ENCODE data around the gene SVIL. TPM values are rescaled to one million over a fixed set of nuclear protein-coding genes. Genes with fewer than 3 reads are reported as not detected.

SVIL gene
- polyA plus RNA-seq, 1 experiment, result 5.7 TPM

DNA sequence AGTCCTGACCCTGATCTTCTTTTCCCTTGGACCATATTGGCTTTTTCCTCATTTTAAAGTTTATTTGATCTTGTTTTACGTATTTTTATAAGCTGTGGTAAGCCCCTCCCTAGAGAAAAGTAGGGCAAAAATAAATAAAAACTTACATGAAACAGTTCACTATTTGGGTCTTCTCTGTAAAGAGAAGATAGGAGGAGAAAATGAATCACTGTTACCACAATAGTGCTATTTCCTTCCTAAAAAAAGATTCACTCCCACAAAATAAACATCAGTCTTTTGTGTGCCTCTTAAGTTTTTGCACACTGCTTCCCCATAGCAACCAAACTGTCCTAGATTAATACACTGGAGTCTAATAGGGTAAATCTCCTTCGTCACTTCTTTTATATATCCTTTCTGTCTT is 1.4 kb upstream of the SVIL start:
- ChIA-PET CTCF (no interaction called here), POLR2A (no interaction called here)
- TF ChIP-seq, protein P1, sequence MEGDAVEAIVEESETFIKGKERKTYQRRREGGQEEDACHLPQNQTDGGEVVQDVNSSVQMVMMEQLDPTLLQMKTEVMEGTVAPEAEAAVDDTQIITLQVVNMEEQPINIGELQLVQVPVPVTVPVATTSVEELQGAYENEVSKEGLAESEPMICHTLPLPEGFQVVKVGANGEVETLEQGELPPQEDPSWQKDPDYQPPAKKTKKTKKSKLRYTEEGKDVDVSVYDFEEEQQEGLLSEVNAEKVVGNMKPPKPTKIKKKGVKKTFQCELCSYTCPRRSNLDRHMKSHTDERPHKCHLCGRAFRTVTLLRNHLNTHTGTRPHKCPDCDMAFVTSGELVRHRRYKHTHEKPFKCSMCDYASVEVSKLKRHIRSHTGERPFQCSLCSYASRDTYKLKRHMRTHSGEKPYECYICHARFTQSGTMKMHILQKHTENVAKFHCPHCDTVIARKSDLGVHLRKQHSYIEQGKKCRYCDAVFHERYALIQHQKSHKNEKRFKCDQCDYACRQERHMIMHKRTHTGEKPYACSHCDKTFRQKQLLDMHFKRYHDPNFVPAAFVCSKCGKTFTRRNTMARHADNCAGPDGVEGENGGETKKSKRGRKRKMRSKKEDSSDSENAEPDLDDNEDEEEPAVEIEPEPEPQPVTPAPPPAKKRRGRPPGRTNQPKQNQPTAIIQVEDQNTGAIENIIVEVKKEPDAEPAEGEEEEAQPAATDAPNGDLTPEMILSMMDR (IDR thresholded peaks at IDR 0.05; ENCODE audit: insufficient read depth, low read depth, low read length), result no peak
- no peaks in the 10 kb centered on the region for H3K27me3 ChIP-seq (ENCODE audit: control insufficient read depth, insufficient read depth, low read length)
- no peak overlapping the region for H3K4me3 ChIP-seq (ENCODE audit: low read depth, low read length)
- no peak for DNase-seq (ENCODE audit: low read depth)
- H3K36me3 ChIP-seq (ENCODE audit: control insufficient read depth, insufficient read depth, low read length), result no peaks in the 10 kb centered on the region

- H3K27me3 ChIP-seq (ENCODE audit: control insufficient read depth, insufficient read depth, low read length), result no peaks in the 10 kb centered on the region
- TF ChIP-seq, protein P1 (IDR thresholded peaks at IDR 0.05; ENCODE audit: insufficient read depth, low read depth, low read length), result no peak
- DNase-seq (ENCODE audit: low read depth), result no peak
- no peak overlapping the region for H3K4me3 ChIP-seq (ENCODE audit: low read depth, low read length)
- CTCF ChIA-PET, result interaction anchor here (1.0 kb wide), 1 partner anchor 97 kb away, joined by 3 read pairs; no protein-coding TSS in a partner anchor
- POLR2A ChIA-PET, result no interaction called here
- no peaks in the 10 kb centered on the region for H3K36me3 ChIP-seq (ENCODE audit: control insufficient read depth, insufficient read depth, low read length)
Observed at GRCh38 chr10:29635711-29636144, 957 bp upstream of the SVIL start.

GRCh38 chr10:29634105-29634504 is 666 bp downstream of the SVIL start:
- no peak overlapping the region for H3K4me3 ChIP-seq (ENCODE audit: low read depth, low read length)
- ChIA-PET CTCF (interaction anchor here (1.2 kb wide), 1 partner anchor 11 kb away, joined by 3 read pairs; no protein-coding TSS in a partner anchor), POLR2A (no interaction called here)
- DNase-seq (ENCODE audit: low read depth), result no peak
- no peaks in the 10 kb centered on the region for H3K36me3 ChIP-seq (ENCODE audit: control insufficient read depth, insufficient read depth, low read length)
- peaks cover 4% of the 10 kb centered on the region for H3K27me3 ChIP-seq (ENCODE audit: control insufficient read depth, insufficient read depth, low read length)
- TF ChIP-seq, protein P1 (IDR thresholded peaks at IDR 0.05; ENCODE audit: insufficient read depth, low read depth, low read length), result no peak

GRCh38 chr10:29631049-29631339 is 3.8 kb downstream of the SVIL start:
- ChIA-PET POLR2A (no interaction called here), CTCF (no interaction called here)
- DNase-seq (ENCODE audit: low read depth), result no peak
- no peak overlapping the region for H3K4me3 ChIP-seq (ENCODE audit: low read depth, low read length)
- H3K36me3 ChIP-seq (ENCODE audit: control insufficient read depth, insufficient read depth, low read length), result no peaks in the 10 kb centered on the region
- TF ChIP-seq, protein P1 (IDR thresholded peaks at IDR 0.05; ENCODE audit: insufficient read depth, low read depth, low read length), result no peak
- peaks cover 8% of the 10 kb centered on the region for H3K27me3 ChIP-seq (ENCODE audit: control insufficient read depth, insufficient read depth, low read length)

- no peak overlapping the region for H3K4me3 ChIP-seq (ENCODE audit: low read depth, low read length)
- CTCF ChIA-PET, result no interaction called here
- TF ChIP-seq, protein P1 (IDR thresholded peaks at IDR 0.05; ENCODE audit: insufficient read depth, low read depth, low read length), result no peak
- POLR2A ChIA-PET, result no interaction called here
- no peak for DNase-seq (ENCODE audit: low read depth)
- no peaks in the 10 kb centered on the region for H3K36me3 ChIP-seq (ENCODE audit: control insufficient read depth, insufficient read depth, low read length)
- H3K27me3 ChIP-seq (ENCODE audit: control insufficient read depth, insufficient read depth, low read length), result peaks cover 8% of the 10 kb centered on the region
Observed at GRCh38 chr10:29630205-29631048, 4.3 kb downstream of the SVIL start.

All from BJ (cell line).